NCI-H2171 (cell line): ENCODE measurements around the gene ACTR1B.
"Not testable (repeated sequence)": the region's sequence is repeated elsewhere in the genome, so short reads cannot be mapped to it uniquely, and the experiment has no call there.

Source experiments
- DNase-seq: peaks from one replicate; lab custom pipeline; 2025; lab: John Stamatoyannopoulos, UW

Gene ACTR1B

DNA sequence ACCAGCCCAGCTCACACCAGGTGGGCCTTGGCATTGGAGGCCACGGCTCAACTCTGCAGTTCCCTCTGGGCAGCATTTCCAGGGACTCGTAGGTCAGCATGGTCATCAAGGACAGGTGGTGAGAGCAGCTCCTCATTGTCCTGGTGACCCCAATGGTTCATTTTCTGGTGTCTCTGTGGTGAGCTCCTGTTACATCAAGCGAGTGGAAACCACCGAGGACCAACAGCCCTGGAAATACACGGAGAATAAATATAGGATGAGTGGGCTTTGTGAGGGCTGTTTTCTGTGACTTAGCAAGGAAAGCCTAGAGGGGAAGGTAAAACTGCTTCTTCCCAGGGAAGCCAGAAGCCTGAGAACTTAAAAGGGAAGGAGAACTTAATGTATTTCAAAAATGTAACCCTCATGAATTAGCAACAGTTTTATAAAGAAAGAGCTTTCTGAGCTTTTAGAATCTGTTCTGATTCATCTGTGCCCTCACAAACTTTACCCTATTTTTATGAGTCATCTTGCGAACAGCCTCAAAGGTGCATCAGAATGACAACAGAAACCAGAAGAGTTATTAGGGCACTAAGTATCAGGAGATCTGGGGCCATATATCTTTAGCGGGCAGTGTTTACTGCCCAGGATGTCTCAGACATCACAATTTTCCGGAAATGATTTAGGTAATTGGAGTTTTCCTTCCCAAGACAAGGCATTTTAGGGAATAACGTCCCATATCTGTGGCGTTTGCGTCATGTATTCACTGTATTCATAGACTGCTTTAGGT is 24.4 kb upstream of the ACTR1B start:
- DNase-seq = no peak

GRCh38 chr2:97687235-97687634 is 23.4 kb upstream of the ACTR1B start:
- not testable (repeated sequence) for DNase-seq

GRCh38 chr2:97678298-97678697 is 14.5 kb upstream of the ACTR1B start:
- DNase-seq = no peak

GRCh38 chr2:97677480-97677879 is 13.6 kb upstream of the ACTR1B start:
- DNase-seq = no peak

GRCh38 chr2:97676620-97677019 is 12.8 kb upstream of the ACTR1B start:
- no peak for DNase-seq

GRCh38 chr2:97675430-97676113 is 11.7 kb upstream of the ACTR1B start:
- DNase-seq = no peak

GRCh38 chr2:97673915-97674283 is 10.1 kb upstream of the ACTR1B start:
- DNase-seq = no peak

DNA sequence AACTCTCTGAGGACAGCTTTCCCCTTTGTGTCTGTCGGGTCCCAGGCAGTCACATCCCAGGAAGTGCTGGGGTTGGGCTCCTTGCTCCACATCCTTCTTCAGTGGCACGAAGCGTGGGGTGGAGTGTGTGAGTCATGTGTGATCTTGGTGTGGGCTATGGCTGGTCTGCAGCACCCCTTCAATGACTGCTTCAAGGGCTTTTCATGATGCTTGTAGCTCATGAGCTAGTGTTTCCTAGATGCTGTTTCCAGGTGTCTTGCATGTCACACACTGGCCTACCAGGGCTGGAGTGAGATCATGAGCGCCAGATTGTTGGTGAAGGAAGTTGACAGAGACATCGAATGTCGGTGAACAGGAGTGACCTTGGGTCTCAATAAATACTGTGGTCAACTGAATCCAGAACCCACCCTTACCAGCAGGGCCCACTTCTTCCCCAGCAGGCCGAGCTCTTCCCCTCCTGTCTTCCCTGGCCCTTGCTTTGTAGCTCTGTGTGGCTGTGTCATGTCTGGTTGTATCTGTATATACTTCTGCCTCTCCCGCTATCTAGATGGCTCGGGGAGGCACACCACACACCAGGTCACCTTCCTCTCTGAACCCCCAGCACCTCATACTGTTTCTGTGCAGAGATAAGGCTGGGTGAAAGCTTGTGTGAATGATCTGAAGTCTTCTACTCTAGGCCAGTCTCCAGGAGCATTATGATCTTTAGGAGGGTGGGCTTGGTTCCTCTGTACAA is 9.5 kb upstream of the ACTR1B start:
- DNase-seq = no peak

GRCh38 chr2:97672606-97673140 is 8.8 kb upstream of the ACTR1B start:
- not testable (repeated sequence) for DNase-seq

DNA sequence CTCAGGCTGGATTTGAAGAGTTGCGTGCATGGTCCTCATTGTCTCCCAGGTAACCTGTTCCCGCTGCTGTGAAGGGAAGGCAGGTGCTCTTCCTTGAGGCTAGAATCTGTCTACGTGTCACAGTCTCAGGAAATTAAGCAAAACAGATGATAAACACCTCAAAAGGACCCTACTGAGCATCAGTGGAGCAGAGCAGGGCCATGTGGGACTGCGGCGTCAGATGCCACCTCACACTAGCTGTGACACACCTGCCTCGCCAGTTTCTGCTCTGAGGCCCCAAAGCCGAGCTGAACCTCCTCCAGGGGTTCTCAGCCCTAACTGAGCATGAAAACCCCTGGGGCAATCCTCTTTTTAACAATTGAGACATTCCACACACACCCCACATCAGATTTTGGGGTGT is 7.7 kb upstream of the ACTR1B start:
- no peak for DNase-seq

- DNase-seq = no peak
Measured at GRCh38 chr2:97670471-97670870, 6.6 kb upstream of the ACTR1B start.

- DNase-seq = no peak
Measured at GRCh38 chr2:97669448-97669847, 5.6 kb upstream of the ACTR1B start, which contains the start of gene C2orf92. C2orf92 (plus strand) TSS chr2:97669713; CDS start chr2:97669789, 76 bp downstream.

GRCh38 chr2:97664636-97664970 is 759 bp upstream of the ACTR1B start:
- no peak for DNase-seq

GRCh38 chr2:97663626-97663961 is 250 bp downstream of the ACTR1B start:
- DNase-seq = peak; percentile 56

GRCh38 chr2:97662895-97663625 is 784 bp downstream of the ACTR1B start:
- DNase-seq = no peak

DNA sequence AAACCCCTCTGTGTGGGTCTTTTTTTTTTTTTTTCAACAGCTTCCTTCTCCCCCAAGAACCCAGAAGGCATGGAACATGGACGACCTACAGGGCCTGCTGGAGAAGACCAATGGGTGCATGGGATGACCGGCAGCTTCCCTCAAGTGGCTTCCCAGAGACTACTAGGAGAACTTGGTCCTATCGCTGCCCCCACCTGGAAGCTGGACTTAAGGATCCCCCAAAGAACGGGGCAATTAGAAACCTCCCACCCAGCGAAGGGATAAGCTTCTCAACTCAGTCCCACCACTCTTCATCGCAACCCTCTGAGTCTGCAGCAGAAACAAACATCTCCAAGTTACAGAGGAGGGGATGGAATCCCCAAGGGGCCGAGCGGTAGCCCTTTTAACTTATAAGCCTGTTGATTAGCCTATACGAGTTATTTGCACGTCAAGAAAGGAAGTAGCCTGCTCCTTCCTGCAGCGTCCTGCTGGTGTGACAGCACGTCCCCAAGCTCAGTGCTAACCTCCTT is 1.4 kb downstream of the ACTR1B start:
- DNase-seq = no peak

GRCh38 chr2:97661927-97662326 is 1.9 kb downstream of the ACTR1B start:
- DNase-seq = no peak

- DNase-seq = no peak
Measured at GRCh38 chr2:97660775-97661389, 3.0 kb downstream of the ACTR1B start.

GRCh38 chr2:97660044-97660774 is 3.6 kb downstream of the ACTR1B start:
- DNase-seq = no peak

DNA sequence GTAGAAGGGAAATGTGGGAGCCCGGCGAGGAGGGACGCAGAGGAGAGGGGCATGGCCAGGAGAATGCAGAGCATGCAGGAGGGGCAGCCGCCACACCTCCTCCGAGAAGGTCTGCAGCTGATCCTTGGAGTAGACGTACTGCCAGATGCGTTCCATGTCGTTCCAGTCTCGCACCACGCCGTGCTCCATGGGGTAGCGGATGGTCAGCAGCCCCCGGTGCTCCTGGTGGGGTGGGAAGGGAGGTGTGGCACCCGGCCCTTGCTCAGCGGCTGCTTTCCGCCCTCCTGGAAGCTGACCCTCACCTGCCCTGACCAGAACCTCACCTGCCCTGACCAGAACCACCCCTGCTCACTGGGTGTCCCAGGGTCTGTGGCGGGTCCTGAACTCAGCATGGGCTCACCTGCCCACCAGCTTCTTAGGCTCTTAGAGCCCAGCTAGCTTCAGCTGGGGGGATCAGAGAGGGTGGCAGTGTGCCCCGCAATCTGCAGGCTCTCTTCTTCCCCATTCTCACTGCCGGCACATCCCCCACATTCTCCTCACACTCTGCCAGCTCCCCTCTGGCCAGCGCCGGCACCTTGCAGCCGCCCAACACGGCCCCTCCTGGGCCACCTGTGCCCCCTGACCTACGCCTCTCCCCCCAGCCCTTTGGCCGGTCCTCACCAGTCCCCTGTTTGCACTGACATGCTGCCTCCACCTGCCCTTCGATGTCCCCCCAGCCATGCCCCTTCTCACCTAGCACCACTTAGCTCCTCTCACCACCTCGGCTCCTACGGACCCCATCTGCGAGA is 4.4 kb downstream of the ACTR1B start:
- no peak for DNase-seq
